Glomerular visceral epithelial cell (primary cell): ENCODE measurements around the gene TRAPPC2L.

ENCODE experiments used
- DNase-seq: peaks from one replicate; pipeline ENCODE4 v3.0.0-alpha.2; 2016; ENCODE audit errors: extremely low spot score

Gene TRAPPC2L, protein sequence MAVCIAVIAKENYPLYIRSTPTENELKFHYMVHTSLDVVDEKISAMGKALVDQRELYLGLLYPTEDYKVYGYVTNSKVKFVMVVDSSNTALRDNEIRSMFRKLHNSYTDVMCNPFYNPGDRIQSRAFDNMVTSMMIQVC

DNA sequence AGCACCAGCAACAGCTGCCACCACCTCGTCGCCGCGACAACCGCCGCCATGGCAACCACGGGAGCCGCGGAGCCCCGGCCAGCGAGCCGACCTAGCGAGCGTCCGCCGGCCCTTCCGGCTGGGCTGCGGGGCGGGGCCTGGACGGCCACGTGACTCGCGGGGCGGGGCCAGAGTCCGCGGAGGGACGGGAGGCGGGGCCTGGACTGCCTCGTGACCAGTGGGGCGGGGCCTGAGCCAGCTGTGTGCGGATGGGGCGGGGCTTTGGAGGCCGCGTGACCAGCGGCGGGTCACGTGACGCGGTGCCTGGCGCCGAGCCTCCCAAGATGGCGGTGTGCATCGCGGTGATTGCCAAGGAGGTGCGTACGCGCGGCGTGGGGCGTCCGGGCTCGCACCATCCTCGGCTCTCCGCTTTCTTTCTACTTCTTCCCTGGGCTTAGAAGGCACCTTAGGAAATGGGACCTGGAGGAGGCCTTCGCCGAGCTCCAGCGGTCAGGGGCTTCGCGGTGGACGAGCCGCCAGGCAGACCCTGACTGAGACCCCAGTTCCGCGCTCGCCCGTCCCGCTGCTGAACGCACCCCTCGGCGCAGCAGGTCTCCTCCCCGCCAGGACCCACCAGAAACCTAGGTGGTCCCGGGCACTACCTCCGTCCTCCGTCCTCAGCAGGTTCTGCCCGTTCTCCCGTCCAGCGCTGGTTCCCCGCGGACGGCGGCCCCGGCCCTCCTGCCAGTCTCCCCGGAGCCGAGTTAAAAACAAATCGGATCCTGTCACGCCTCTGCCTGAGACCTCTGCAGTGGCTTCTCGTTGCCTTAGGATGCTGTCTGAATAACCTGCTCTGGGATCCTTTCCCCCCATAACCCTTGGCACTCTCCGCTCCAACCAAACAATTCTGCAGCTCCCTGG is at the start of gene TRAPPC2L, which contains the start of gene GALNS:
Gene TRAPPC2L, plus strand, starts transcription at position 300 of the 900 bp plus-strand sequence. Its CDS starts 24 bp downstream, at position 324.
Gene GALNS, minus strand, starts transcription at position 120 of the 900 bp plus-strand sequence. Its CDS starts 70 bp downstream, at position 50.
- DNase-seq = peak; percentile 94

DNA sequence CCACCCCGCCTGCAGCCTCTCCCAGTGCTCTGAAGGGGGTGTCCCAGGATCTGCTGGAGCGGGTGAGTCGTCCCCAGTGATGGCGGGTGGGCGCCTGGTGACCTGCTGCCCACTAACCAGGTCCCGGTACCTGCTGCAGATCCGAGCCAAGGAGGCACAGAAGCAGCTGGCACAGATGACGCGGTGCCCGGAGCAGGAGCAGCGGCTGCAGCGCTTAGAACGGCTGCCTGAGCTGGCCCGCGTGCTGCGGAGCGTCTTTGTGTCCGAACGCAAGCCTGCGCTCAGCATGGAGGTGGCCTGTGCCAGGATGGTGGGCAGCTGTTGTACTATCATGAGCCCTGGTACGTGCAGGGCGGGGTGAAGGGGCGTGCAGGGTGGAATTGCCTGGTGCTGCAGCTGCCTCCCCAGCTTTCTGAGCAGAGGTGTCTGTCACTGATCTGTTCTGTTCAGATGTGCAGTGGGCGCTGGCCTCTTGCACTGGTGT is 49.7 kb upstream of the TRAPPC2L start:
- DNase-seq = no peak

DNA sequence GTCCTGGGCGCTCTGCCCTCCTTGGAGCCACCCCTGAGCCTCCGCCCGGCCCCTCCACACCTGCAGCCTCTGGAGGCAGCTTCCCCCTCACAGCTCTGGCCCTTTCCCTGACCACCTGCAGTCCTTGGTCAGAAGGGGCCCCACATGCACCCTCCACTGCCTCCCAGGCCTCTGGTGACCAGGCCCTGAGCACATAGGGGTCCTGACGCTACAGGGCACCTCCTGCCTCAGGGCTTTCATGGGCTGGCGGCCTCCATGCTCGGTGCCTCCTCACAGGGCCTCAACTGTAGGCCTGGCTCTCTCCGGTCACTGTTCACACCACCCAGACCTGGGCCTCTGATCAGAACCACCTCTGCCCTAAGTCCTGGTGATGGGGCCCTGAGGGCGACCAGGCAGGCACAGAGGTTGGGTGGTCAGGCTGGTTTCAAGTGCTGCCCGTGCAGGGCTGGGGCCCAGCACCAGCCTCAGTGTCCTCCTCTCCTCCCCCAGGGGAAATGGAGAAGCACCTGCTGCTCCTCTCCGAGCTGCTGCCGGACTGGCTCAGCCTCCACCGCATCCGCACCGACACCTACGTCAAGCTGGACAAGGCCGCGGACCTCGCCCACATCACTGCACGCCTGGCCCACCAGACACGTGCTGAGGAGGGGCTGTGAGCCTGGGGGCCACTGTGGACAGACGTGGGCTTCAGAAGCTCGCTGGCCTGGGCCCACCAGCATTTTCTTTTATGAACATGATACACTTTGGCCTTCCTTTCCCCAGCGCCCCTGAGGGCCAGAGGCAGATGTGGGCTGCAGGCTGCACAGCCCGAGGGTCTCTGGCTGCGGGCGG is 49.1 kb upstream of the TRAPPC2L start:
- DNase-seq = no peak

DNA sequence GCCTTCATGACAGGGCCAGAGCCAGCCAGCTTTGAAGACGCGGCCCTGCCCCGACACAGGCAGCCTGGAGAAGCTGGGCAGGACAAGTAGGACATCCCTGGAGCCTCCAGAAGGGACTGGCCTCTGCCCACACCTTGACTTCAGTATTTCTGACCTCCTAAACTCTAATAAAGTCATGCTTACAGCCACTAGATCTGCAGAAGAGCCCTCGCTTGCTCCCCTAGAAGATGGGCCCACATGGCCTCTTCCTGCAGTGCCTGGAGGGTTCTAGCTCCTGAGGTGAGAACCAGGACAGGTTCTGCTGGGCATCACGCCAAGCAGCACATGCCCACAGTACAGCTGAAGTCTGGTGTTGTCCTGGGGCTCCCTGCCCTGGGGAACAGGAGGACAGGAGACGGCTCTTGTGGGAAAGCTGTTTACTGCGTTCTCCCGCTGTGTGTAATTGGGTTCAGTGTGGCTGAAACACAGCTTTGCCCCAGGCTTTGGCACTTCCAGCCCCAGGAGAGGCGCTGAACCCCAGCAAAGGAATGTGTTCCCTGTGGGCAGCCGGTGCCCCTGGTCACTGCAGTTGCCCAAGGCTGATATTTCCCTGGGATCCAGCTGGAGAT is 47.8 kb upstream of the TRAPPC2L start:
- DNase-seq = peak; percentile 30

DNA sequence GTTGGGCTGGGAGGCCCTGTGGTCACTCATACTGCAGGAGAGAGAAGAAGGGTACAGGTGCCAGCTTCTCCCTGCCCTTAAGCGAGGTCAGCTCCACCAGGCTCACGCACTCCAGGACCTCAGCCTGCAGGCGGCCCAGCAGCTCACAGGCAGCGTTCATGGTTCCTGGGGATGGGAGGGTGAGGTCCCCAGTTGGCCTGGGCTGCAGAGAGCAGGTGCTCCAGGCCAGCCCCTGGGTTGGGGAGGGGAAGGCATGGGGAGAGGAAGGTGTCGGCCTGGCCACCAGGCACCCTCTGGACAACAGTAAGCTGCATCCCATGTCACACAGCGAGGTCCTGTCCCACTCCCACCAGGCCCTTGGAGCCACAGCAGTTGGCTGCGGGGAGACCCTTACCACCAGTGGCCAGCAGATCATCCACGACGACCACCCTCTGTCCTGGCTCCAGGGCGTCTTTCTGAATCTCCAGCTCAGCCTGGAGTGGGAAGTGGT is 47.2 kb upstream of the TRAPPC2L start:
- DNase-seq = peak; percentile 24

DNA sequence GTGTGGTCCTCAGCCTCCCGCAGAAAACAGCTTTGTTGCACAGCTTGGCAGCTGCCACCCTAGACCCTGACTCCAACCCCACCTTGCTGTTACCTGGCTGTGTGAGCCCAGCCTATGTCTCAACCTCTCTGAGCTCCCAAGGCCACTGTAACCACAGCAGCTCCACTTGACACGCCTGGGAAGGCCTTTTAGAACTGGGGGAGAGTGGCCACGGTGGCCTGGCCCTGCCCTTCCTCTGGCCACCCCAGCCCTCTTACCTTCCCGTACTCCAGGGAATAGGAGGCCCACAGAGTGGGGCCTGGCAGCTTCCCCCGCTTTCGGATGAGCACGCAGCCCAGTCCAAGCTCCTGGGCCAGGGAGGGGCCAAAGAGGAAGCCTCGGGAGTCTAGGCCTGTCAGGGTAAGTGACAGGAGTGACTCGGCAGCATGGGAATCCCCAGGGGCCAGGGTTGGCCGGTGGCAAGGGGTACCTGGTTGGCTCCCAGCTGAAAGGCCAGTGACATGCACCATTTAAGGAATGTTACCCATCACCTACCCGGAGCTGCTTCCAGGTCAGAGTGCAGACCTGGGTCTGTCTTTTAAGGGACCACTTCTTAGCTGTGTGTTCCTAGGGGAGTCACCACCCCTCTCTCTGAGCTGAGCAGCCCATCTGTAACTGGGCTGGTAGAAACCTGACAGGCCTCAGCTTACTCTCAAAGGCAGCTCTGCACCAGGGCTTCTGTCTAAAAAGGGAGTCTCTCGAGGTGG is 46.6 kb upstream of the TRAPPC2L start:
- DNase-seq = peak; percentile 27

DNA sequence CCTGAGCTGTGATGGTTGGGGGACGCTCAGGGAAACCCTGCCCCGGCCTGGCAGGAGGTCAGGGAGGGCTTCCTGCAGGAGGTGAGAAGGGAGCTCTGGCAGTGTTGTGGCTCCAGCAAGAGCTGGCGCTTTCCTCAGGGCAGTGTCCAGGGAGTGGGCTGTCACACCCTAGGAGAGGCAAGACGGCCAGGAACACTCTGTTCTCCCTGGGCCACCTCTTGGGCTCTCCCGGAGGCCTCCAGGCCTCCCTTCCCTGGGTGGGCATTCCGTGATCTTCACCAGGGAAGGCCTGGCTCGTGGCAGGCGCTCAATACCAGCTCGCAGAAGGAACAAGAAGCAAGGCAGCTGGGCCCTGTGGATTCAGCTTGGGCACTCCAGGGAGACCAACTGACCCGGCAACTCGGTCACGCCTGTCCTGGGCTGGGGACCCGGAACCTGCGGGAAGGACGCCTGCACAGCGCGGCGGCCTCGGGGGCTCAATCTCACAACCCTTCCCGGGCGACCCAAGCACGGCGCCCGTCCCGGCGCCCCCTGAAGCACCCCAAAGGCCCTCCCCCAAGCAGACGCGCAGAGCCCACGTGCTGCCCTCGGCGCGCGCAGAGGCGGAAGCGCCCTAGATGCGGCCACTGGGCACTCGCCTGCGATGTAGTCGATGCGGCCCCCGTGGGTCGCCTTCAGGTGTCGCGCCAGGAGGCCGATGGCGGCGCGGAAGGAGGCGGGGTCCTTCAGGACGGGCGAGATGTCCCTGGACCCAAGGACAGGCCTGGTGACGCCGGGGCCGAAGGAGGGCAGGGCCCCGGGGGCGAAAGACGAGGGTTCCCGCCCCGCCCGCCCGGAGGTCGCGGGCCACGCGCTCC is 45.8 kb upstream of the TRAPPC2L start:
- peak; percentile 82 for DNase-seq

DNA sequence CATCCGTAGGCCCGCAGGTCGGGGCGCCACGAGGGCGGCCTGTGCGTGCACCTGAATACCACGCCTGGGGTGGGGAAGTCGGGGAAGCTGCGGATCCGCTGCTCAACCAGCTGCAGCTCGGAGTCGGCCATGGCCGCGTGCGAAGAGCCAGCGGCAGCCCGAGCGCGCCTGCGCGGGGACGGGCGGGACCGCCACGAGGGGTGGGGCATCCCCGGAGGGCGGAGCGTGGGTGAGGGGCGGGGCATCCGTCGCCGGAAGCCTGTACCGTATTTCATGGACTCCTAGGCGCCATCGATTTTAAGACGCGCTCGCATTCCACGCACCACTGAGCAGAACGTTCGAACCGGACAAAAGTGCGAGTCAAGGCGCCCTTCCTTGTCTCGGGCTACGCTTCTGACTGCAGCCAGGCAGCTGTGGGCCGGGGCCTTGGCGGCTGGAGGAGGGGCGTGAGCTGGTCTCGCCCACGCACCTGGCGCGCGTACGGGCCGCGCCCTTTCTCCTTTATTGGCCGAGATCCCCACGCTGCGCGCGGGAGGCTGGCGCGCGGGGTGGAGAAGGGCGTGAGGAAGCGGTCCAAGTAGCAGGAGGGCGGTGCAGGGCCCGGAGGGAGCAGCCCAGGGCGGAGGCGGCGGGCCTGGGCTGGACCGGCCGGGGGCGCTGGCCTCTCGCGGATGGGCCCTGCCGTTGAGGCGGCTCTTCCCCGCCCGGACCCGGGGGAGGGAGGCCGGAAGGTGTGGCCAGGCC is 45.0 kb upstream of the TRAPPC2L start, which contains the start of gene APRT:
Gene APRT, minus strand, starts transcription at position 160 of the 744 bp plus-strand sequence. Its CDS starts 29 bp downstream, at position 131.
- peak; percentile 91 for DNase-seq

DNA sequence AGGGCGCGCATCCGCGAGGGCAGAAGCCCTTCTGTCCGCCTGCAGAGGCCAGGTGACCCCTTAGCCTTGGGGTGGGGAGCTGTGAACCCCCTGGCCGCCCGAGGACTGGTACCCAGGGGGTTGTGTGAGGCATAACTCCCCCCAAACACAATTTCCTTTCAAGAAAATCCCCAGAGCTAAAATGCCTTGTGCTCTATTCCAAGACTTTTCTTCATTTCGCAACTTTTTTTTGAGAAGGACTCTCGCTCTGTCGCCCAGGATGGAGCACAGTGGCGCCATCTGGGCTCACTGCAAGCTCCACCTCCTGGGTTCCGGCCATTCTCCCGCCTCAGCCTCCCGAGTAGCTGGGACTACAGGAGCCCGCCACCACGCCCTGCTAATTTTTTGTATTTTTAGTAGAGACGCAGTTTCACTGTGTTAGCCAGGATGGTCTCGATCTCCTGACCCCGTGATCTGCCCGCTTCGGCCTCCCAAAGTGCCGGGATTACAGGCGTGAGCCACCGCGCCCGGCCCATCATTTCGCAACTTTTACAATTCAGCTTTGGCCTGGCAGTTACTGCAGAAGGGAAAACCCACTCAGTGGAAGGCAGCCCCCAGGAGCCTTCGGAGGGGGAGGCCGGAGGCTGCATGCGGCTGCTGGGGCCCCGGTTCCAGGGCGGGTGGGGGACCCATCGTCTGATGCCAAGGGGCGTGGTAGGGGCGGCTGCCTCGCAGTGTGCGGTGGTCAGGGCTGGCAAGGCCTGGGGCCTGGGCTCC is 44.2 kb upstream of the TRAPPC2L start:
- DNase-seq = no peak

DNA sequence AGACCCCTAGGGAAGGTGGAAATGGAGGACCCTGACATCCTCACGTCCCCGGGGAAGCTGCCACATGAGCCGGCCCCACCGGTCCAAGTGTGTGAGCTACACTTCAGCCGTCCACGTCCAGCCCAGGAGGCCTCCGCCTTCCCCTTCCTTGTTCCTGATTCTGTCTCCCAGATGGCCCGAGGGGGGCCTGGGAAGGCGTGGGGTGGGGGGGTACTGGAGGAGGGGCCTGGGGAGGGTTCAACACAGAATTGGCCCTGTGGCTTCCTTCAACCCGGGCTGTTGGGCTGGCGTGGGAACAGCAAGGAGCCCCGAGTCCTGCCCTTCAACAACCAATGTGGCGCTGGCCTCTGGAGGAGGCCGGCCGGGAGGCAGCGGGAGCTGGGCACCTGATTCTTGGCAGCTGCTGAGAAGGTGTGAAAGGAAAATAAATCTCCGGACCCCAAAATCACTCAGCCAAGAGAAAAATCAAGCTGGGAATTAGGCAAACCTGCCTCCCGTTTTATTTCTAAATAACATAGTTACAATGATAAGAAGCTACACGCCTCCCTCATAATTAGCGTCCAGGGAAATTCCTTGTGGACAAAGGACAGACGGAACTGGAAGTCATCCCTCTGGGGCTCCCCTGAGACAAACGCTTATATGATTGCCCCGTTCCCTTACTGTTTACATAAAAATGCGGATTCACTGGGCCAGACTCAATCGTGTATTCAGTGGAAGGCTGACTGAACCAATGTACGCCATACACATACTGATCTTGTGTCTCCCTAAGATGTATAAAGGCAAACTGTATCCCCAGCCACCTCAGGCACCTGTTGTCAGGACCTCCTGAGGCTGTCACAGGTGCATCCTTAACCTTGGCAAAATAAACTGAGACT is 43.4 kb upstream of the TRAPPC2L start:
- DNase-seq = no peak

DNA sequence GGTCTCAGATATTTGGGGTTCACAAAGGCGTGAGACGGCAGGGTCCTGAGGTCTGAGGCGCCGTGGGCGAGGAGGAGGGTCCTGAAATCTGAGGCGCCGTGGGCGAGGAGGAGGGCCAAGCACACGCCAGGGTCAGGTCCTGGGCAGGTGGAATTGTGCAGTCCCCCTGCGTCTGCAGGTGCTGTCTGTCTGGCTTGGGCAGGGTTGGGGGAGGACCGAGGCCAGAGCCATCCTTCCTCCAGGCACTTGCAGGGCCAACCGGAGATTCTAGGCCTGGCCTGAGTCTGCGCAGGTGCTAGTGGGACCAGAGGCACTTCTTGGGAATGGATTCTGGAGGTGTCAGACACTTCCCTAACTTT is 42.8 kb upstream of the TRAPPC2L start:
- no peak for DNase-seq

DNA sequence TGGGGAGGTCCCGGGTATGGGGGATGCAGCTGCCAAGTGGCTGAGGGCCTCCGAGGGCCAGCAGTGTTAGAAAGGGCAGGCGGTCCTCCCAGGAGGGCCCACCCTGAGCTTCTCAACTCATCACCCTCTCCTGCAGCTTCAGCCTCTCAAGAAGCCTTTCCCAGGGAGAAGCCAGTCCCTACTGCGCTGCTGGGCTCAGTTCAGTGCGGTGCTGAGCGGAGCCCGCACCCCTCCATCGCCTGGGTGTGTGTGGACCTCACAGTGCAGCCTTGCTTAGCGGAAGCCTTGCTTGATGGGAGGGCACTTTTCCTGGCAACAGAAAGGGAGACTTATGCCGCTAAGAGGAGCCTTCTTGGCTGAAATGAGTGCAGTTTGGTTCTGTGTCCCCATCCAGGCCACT is 41.7 kb upstream of the TRAPPC2L start:
- no peak for DNase-seq

DNA sequence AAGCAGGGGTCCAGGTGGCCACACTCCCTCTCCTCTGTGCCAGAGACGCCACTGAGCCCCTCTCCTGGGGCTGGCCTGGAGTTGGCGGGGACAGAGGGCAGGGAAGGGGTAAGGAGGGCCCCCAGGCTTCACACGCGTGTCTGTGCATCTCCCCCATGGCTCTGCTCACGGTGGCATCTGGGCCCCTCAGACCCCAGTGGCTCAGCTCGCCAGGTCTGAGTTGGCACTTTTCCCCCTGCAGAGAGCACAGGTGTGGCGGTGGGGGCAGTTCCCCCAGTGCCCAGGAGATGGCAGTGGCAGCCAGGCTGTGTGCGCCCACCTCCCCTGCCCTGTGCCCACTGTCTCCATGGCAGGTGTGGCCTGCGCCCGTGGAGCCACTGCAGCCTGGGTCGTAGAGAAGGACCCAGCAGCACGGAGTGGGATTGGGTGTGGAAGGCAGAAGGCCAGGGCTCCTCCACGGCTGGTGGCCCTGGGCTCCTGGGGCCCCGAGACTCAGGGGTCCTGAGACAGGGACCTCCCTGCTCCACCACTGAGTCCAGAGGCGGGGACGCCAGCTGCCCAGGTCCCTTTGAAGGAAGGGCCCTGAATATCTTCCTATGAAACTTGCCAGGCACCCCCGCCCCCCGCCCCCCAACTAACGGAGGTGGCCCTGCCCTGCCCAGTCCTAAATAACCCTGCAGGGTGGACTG is 40.9 kb upstream of the TRAPPC2L start:
- peak; percentile 45 for DNase-seq

DNA sequence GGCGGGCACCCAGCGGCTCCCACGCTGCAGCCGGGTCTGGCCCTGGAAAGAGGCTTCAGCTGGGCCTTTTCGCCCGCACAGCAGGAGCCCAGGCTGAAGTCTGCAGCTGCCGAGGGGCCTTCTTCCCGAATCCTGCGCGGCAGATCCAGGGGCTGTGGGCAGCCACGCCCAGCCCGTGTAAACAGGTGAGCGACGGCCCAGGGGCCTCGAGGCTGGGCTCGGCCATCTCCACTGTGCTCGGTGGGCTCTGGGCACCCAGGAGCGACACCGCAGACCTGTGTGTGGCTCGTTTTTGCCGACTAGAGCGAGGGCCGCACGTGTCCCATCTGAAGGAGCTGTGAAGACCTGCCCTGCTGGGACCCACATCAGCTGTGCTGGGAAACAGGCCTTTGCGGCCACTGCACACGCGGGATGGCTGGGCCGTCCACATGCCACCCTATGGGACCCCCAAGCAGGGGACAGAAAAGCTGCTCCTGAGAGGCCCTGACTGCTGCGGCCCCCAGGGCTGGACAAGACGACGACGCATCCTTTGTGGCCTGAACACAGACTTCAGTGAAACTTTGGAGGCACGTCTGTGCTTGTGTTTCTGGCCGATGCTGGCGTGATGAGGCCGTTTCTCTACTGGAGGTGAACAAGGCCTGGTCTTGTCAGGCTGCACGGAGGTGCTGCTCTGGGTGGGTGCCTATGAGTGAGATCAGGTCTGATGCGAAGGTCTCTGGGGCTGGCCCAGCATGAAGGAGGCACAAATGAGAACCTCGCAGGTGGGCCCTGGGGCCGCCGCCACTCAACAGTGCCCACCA is 40.0 kb upstream of the TRAPPC2L start:
- DNase-seq = no peak

DNA sequence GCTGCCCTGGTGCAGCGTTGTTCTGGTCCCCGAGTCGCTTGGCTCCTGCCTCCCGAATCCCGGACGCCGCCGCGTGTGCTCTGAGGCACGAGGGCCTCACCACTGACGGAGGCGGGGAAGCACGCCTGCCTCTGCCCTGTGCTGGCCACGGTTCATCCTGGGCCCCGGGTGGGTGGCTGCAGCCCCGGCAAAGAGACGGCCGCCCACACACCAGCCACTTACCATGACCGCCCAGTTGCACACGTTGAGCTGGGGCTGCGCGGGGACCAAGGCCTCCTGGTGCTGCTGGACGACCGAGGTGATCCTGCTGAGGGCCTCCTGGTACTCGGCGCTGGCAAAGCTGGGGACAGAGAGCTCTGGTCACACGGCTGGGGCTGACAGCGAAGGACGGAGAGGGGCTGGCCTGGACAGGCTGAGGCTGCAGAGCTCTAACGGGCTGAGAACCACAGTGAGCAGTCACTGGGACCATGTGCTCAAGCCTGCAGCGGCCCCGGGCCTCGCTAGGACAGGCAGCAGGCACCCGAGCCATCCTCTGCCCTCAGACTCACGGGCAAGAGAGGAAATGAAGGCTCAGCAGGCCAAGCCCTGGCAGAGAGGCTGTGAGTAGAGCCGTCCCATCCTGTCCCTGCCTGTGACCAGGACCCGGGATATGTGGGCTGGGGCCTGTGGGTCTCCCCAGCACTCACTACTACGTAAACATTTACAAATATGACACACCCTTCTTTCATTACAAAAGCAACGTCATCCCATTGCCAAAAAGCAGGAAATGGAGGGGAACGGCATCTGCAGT is 38.9 kb upstream of the TRAPPC2L start:
- no peak for DNase-seq
